ENCODE measurements around the gene CNGA1. TPM values are rescaled to one million over a fixed set of nuclear protein-coding genes. Genes with fewer than 3 reads are reported as not detected.
A peak's percentile ranks its signal among the peaks of the same experiment; 100 is the strongest.

The CNGA1 gene
- total and polyA plus RNA-seq, 4 donors: 0.75 to 5.5 (median 1.6) TPM; not detected in 1

DNA sequence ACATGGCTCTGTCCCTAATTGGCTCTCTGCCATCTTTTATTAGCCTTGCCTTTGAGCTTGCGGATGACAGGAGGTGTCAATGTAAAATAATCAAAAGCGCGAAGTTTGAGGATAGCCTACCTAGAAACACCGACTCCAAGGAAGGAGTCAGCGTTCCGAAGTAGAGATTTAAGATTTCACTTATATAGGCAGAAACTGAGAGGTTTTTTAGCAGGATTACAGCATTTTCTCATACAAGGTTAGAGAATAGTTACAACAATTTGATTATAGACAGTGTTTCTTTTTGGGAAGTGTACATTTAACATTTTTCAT is 101.6 kb downstream of the CNGA1 start:
- WGBS, 2 donors: 1 to 2% methylated on average over 6 of the region's 6 CpGs
- no peaks in the 10 kb centered on the region for H3K36me3 ChIP-seq (ENCODE audit: control insufficient read depth in 1 of 2, insufficient read depth in 2 of 2, low read length in 1 of 2)
- no peak for DNase-seq
- peak overlapping the region; percentile 30 to 92 for H3K4me3 ChIP-seq (ENCODE audit: low read length in 2 of 2)
- no peaks in the 10 kb centered on the region for H3K27me3 ChIP-seq (ENCODE audit: control insufficient read depth in 1 of 2, insufficient read depth in 2 of 2, low read length in 1 of 2)
- intact Hi-C loops (cut with DNase I): loop anchor here in 1 of 2 donors (10.0 kb wide), 1 partner anchor 100 kb away; the partner anchor contains the start of genes CNGA1 and NIPAL1
- H3K4me1 ChIP-seq (ENCODE audit: control insufficient read depth in 1 of 2, insufficient read depth in 2 of 2, low read length in 2 of 2): no peaks in the 10 kb centered on the region
- no peak overlapping the region for H3K27ac ChIP-seq (ENCODE audit: low read depth in 1 of 2, low read length in 2 of 2)
- H3K9me3 ChIP-seq (ENCODE audit: control insufficient read depth, low read length): no peaks in the 10 kb centered on the region
- no peak for ATAC-seq (ENCODE audit: low FRiP score)

DNA sequence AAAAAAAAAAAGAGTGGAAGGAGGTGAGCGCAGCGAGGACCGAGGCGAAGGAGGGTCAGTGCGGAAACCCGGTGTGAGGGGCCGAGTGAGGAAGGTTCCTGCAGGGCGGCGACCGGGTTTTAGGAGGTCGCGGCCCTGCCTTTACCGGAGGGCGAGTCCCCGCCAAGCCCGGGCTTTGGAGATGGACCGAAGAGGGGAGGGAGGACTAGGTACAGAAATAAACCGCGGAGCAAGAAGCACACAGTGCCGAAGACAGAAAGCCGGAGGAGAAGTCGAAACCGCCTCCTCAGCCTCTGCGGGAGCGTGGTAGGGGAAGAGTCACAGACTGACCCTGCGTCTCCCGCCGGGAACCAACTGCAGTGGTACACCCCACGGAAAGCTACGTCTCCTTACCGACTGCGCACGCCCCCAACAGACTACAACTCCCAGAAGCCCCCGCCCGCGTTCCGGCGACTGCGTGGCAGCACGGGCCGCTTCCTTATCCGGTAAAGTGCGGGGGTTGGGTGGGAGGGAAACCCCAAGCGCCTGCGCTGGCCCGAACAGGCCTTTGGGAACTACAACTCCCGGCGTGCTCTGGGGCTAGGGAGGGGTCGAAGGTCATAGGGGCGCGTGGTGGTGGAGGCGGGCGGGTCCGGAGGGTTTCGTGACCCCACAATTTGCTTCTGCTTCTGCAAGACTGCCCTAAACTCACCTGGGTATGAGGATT is 102.1 kb downstream of the CNGA1 start, which contains the start of gene NFXL1:
Gene NFXL1 (minus strand): TSS at position 364 of the 706 bp plus-strand sequence. CDS start 380 bp downstream, outside the sequence.
- H3K27ac ChIP-seq (ENCODE audit: low read depth in 1 of 2, low read length in 2 of 2): peak within 1 kb of the TSS in 1 of 2 donors; percentile 15
- intact Hi-C loops (cut with DNase I): loop anchor here in 1 of 2 donors (10.0 kb wide), 1 partner anchor 100 kb away; the partner anchor contains the start of genes CNGA1 and NIPAL1
- ATAC-seq (ENCODE audit: low FRiP score): peak; percentile 100

DNA sequence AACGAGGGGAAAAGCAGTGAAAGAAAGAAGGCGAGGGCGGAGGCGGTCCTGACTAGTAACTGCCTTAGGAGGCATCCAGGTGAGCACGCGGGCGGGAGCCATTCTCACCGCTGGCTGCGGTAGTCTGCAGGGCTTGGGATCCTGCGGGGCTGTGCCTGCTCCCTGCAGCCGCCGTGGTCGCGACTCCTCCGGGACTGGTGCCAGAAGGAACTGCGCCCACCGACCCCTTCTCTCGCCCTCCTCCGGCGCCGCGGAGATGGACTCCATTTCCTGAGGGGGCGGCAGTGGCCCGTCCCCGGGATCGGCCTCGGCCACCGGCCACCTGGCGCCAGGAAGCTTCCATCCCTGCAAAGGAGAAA is 102.6 kb downstream of the CNGA1 start:
- Histone ChIP-seq H3K4me1 (ENCODE audit: control insufficient read depth in 1 of 2, insufficient read depth in 2 of 2, low read length in 2 of 2) (no peaks in the 10 kb centered on the region), H3K9me3 (ENCODE audit: control insufficient read depth, low read length) (no peaks in the 10 kb centered on the region), H3K36me3 (ENCODE audit: control insufficient read depth in 1 of 2, insufficient read depth in 2 of 2, low read length in 1 of 2) (no peaks in the 10 kb centered on the region), H3K27ac (ENCODE audit: low read depth in 1 of 2, low read length in 2 of 2) (peak overlapping the region in 1 of 2 donors; percentile 15), H3K4me3 (ENCODE audit: low read length in 2 of 2) (peak overlapping the region; percentile 85), H3K27me3 (ENCODE audit: control insufficient read depth in 1 of 2, insufficient read depth in 2 of 2, low read length in 1 of 2) (no peaks in the 10 kb centered on the region)
- DNase-seq: peak; percentile 64 to 83
- ATAC-seq (ENCODE audit: low FRiP score): peak; percentile 66
- intact Hi-C loops (cut with DNase I): loop anchor here in 1 of 2 donors (10.0 kb wide), 1 partner anchor 101 kb away; the partner anchor contains the start of genes CNGA1 and NIPAL1
- 0 to 1% methylated on average over 28 to 29 of the region's 29 CpGs for WGBS, 2 donors

More for the DNA sequence above, 102.1 kb downstream of the CNGA1 start, which contains the start of gene NFXL1:
- DNase-seq: peak; percentile 99
- no peaks in the 10 kb centered on the region for H3K9me3 ChIP-seq (ENCODE audit: control insufficient read depth, low read length)
- H3K36me3 ChIP-seq (ENCODE audit: control insufficient read depth in 1 of 2, insufficient read depth in 2 of 2, low read length in 1 of 2): no peaks in the 10 kb centered on the region
- WGBS, 2 donors: 0% methylated on average over 54 to 55 of the region's 55 CpGs
- H3K27me3 ChIP-seq (ENCODE audit: control insufficient read depth in 1 of 2, insufficient read depth in 2 of 2, low read length in 1 of 2): no peaks in the 10 kb centered on the region
- peak within 1 kb of the TSS; percentile 85 to 92 for H3K4me3 ChIP-seq (ENCODE audit: low read length in 2 of 2)
- H3K4me1 ChIP-seq (ENCODE audit: control insufficient read depth in 1 of 2, insufficient read depth in 2 of 2, low read length in 2 of 2): no peaks in the 10 kb centered on the region

DNA sequence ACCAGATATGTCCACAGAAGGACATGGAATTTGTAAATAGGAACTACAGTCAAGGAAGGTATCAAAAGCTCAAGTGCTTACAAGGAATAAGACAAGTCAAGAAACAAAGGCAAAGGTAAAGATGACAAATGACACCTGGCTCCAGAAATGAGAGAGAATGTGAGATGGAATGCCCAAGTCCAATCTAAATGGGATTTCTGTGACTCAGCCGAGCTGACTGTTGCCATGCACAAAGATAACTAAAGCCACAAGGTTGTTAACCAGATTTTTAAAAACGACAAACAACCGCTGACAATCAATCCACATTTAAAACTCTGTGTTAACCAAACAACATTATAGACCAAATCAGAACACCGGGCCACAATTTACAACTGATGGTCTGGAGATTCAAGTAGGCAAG is 103.2 kb downstream of the CNGA1 start:
- no peaks in the 10 kb centered on the region for H3K9me3 ChIP-seq (ENCODE audit: control insufficient read depth, low read length)
- DNase-seq: no peak
- no peaks in the 10 kb centered on the region for H3K36me3 ChIP-seq (ENCODE audit: control insufficient read depth in 1 of 2, insufficient read depth in 2 of 2, low read length in 1 of 2)
- H3K27me3 ChIP-seq (ENCODE audit: control insufficient read depth in 1 of 2, insufficient read depth in 2 of 2, low read length in 1 of 2): no peaks in the 10 kb centered on the region
- H3K4me3 ChIP-seq (ENCODE audit: low read length in 2 of 2): peak overlapping the region; percentile 85
- no peaks in the 10 kb centered on the region for H3K4me1 ChIP-seq (ENCODE audit: control insufficient read depth in 1 of 2, insufficient read depth in 2 of 2, low read length in 2 of 2)
- no peak overlapping the region for H3K27ac ChIP-seq (ENCODE audit: low read depth in 1 of 2, low read length in 2 of 2)
- no peak for ATAC-seq (ENCODE audit: low FRiP score)
- WGBS, 2 donors: 12 to 15% methylated on average over 4 of the region's 4 CpGs
- intact Hi-C loops (cut with DNase I): loop anchor here in 1 of 2 donors (10.0 kb wide), 1 partner anchor 101 kb away; the partner anchor contains the start of genes CNGA1 and NIPAL1

DNA sequence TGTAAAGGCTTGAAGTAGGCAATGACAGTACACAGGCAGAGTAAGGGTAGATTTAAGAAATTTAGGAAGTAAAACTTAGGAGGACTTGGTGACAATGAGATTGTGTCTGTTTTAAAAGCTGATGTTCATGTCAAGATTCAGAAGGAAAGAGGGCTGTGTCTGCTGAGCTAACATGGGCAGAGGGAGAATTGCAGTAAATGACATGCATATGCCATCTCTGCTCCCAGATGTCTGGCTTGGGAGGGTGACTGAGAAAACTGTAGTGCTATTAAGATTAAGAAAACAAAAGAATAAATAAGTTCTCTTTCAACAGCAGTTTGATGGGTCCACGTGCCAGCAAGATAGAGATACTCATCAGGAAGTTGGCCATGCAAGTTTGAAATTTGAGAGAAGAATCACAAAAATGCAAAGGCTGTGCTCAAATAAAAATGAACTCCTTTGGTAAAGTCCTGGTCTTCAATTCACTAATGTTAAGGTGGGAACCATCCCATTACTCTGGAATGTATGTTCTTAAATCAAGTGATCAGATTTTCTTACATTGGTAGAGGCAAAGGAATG is 109.3 kb downstream of the CNGA1 start:
- Histone ChIP-seq H3K36me3 (ENCODE audit: control insufficient read depth in 1 of 2, insufficient read depth in 2 of 2, low read length in 1 of 2) (peaks cover 0 to 2% of the 10 kb centered on the region in 2 donors), H3K9me3 (ENCODE audit: control insufficient read depth, low read length) (no peaks in the 10 kb centered on the region), H3K4me3 (ENCODE audit: low read length in 2 of 2) (no peak overlapping the region), H3K4me1 (ENCODE audit: control insufficient read depth in 1 of 2, insufficient read depth in 2 of 2, low read length in 2 of 2) (no peaks in the 10 kb centered on the region), H3K27ac (ENCODE audit: low read depth in 1 of 2, low read length in 2 of 2) (no peak overlapping the region), H3K27me3 (ENCODE audit: control insufficient read depth in 1 of 2, insufficient read depth in 2 of 2, low read length in 1 of 2) (no peaks in the 10 kb centered on the region)
- intact Hi-C loops (cut with DNase I): no loop called here
- 0 to 22% methylated on average over 1 of the region's 1 CpG for WGBS, 2 donors
- ATAC-seq (ENCODE audit: low FRiP score) (no peak), DNase-seq (no peak)

DNA sequence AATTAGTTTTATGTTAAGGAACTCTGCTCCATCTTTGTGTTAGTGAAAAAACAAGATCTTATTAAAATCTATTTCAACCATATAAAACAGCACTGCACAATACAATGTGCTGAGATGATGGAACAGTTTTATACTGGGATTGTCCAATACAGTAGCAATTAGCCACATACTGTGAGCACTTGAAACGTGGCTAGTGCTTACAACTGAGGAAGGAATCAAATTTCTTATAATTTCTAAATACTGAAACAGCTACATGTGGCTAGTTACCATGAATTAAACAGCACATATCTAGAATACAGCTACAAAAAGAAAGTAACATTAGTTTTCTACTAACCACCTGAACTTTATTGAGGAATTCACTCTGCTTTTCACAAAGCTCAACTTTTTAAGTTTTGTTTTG is 116.8 kb downstream of the CNGA1 start:
- intact Hi-C loops (cut with DNase I): no loop called here
- no peaks in the 10 kb centered on the region for H3K4me1 ChIP-seq (ENCODE audit: control insufficient read depth in 1 of 2, insufficient read depth in 2 of 2, low read length in 2 of 2)
- H3K4me3 ChIP-seq (ENCODE audit: low read length in 2 of 2): no peak overlapping the region
- WGBS, 2 donors: 50 to 67% methylated on average over 1 of the region's 1 CpG
- ATAC-seq (ENCODE audit: low FRiP score): no peak
- H3K9me3 ChIP-seq (ENCODE audit: control insufficient read depth, low read length): no peaks in the 10 kb centered on the region
- no peak overlapping the region for H3K27ac ChIP-seq (ENCODE audit: low read depth in 1 of 2, low read length in 2 of 2)
- DNase-seq: no peak
- H3K27me3 ChIP-seq (ENCODE audit: control insufficient read depth in 1 of 2, insufficient read depth in 2 of 2, low read length in 1 of 2): no peaks in the 10 kb centered on the region
- peaks cover 2 to 9% of the 10 kb centered on the region in 2 donors for H3K36me3 ChIP-seq (ENCODE audit: control insufficient read depth in 1 of 2, insufficient read depth in 2 of 2, low read length in 1 of 2)

DNA sequence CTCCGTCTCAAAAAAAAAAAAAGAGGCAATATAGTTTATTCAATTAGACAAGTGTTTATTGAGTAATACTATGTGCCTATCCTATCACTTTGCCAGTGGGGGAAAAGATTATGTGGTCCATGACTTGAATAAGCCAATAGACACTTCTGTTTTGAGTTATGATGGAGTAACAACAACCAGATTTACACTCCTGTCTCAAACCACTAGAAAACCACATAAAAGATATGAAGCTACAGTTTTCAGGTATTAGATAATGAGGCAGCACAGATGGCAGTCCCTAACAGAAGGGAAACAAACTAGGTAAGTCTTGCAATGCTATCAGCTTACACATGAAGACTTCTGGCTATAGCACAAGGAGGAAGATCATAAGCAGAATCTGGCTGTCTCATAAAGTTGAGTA is 124.6 kb downstream of the CNGA1 start:
- H3K27ac ChIP-seq (ENCODE audit: low read depth in 1 of 2, low read length in 2 of 2): no peak overlapping the region
- WGBS, 2 donors: 98 to 100% methylated on average over 1 of the region's 1 CpG
- no peak for ATAC-seq (ENCODE audit: low FRiP score)
- intact Hi-C loops (cut with DNase I): no loop called here
- H3K36me3 ChIP-seq (ENCODE audit: control insufficient read depth in 1 of 2, insufficient read depth in 2 of 2, low read length in 1 of 2): peaks cover 2 to 11% of the 10 kb centered on the region in 2 donors
- H3K9me3 ChIP-seq (ENCODE audit: control insufficient read depth, low read length): no peaks in the 10 kb centered on the region
- H3K4me1 ChIP-seq (ENCODE audit: control insufficient read depth in 1 of 2, insufficient read depth in 2 of 2, low read length in 2 of 2): no peaks in the 10 kb centered on the region
- H3K27me3 ChIP-seq (ENCODE audit: control insufficient read depth in 1 of 2, insufficient read depth in 2 of 2, low read length in 1 of 2): no peaks in the 10 kb centered on the region
- DNase-seq: no peak
- H3K4me3 ChIP-seq (ENCODE audit: low read length in 2 of 2): no peak overlapping the region
